Stomach (tissue), 9 donors: Measurements from ENCODE around the gene KCNK18. TPM values are rescaled to one million over a fixed set of nuclear protein-coding genes. Genes with fewer than 3 reads are reported as not detected.

Experiments used
- DNase-seq, 2 donors: peaks; one replicate each; pipeline versions ENCODE4 v3.0.0 to v3.0.0-alpha.2; 2013 to 2019
- H3K27ac ChIP-seq, 5 donors: fragments of 200-600 bp in 4 of 5; sonication (generic) in 4 of 5; one replicate each; pipeline ENCODE4 v1.5.1; 2013 to 2019; ENCODE audit warnings: mild to moderate bottlenecking in 1 of 5, moderate library complexity in 1 of 5
- H3K27me3 ChIP-seq, 3 donors: fragments of 200-600 bp; sonication (generic); one replicate each; pipeline ENCODE4 v1.5.1; 2017 to 2019; ENCODE audit warnings: mixed run types in 1 of 3
- H3K36me3 ChIP-seq, 4 donors: fragments of 200-600 bp; sonication (generic); 1 replicate in 3 of 4; 2 replicates in 1 of 4; pipeline ENCODE4 v1.5.1; 2016 to 2019
- H3K4me1 ChIP-seq, 4 donors: fragments of 200-600 bp; sonication (generic); one replicate each; pipeline ENCODE4 v1.5.1; 2016 to 2019
- H3K4me3 ChIP-seq, 4 donors: fragments of 200-600 bp; sonication (generic) in 3 of 4; one replicate each; pipeline ENCODE4 v1.5.1; 2016 to 2019; ENCODE audit warnings: mild to moderate bottlenecking in 1 of 4
- H3K9me3 ChIP-seq, 4 donors: fragments of 200-600 bp; sonication (generic); one replicate each; pipeline ENCODE4 v1.5.1; 2016 to 2019
- EP300 ChIP-seq: sonication (generic); formaldehyde crosslinking; IDR thresholded peaks from one replicate; pipeline ENCODE4 v1.6.1; 2017; ENCODE audit warnings: antibody characterized with exemption
- POLR2A ChIP-seq, 4 donors: fragments of 450-650 bp; IDR thresholded peaks; one replicate each; pipeline ENCODE4 v1.6.1; 2016; ENCODE audit warnings: antibody characterized with exemption in 4 of 4, control low read depth in 2 of 4, mild to moderate bottlenecking in 1 of 4, moderate library complexity in 1 of 4
- POLR2AphosphoS5 ChIP-seq, 3 donors: sonication (generic); formaldehyde crosslinking; IDR thresholded peaks; one replicate each; pipeline ENCODE4 v1.6.1; 2016; ENCODE audit warnings: antibody characterized with exemption in 3 of 3
- WGBS, 5 donors: extraction: QIAGEN DNeasy Blood & Tissue Kit in 3 of 5; methylation state at CpG; one replicate each; pipeline versions ENCODE4 v1.1.5 to v1.1.7; 2013 to 2018; 5-methylcytosine and 5-hydroxymethylcytosine counted together
- intact Hi-C: fragments of 100-400 bp; cut with DNase I; formaldehyde crosslinking; loops from one replicate; pipeline ENCODE4 v1.15.1; 2023; ENCODE audit warnings: low total_unique reads
- polyA plus RNA-seq, 3 donors: library from polyadenylated mRNA; stranded (reverse); fragments of 200-250 nt; gene quantifications; one replicate each; pipeline ENCODE4 v1.2.3, GENCODE V29; 2013
- total RNA-seq, 5 donors: library from RNA; depleted of rRNA; stranded (reverse); fragments of >200 nt; gene quantifications; one replicate each; pipeline versions ENCODE4 v1.1.0 to v1.2.3, GENCODE V29; 2014 to 2016
- TF ChIP-seq, protein P1 (sequence below), 7 experiments: fragments of 450-650 bp in 4 of 7; fragments of 200-600 bp in 3 of 7; sonication (generic) in 3 of 7; IDR thresholded peaks; one replicate each; pipeline ENCODE4 v1.5.1; 2016 to 2019; ENCODE audit warnings: antibody characterized with exemption in 7 of 7, control low read depth in 2 of 7, mild to moderate bottlenecking in 1 of 7
- donor health status: healthy with polysubstance abuse.
- donor health status: Bipolar disorder and iron deficiency.
- donor health status: healthy.

KCNK18 gene
- total and polyA plus RNA-seq, 8 donors: not detected

DNA sequence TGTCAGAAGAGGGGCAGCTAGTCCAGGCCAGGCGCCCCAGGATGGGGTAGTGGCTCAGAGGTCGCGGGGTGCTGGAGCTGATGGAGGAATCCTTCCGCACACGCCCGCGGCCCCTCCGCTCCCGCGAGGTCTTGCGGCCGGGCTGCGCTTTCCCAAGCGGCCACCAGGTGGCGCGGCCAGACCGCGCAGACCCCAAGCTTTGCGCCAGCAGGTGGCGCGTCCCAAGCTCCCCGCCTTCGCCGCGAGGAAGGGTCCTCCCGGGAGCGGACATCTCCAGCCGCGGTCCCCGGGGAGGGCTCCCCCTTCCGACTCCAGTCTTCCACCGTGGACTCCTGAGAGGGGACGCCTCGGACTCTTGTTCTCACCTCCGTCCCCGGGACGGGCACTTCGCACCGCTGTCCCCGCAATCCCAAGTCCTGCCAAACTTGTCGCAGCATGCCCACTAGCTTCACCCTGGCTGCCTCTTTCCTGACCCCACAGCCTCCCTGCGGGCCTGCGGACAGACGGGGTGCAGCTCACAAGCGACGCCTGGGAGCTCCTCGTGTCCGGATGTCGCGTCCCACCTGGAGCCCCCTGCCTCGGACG is 19.4 kb downstream of the KCNK18 start:
- peak overlapping the region; percentile 36 to 56 (median 50) for H3K4me3 ChIP-seq
- no peak overlapping the region for H3K27ac ChIP-seq
- 1 to 2% (median 1%) methylated on average over 16 to 52 of the region's 52 CpGs for WGBS, 5 donors
- H3K36me3 ChIP-seq: no peaks in the 10 kb centered on the region
- peaks cover 0 to 17% (median 8%) of the 10 kb centered on the region in 4 donors for H3K9me3 ChIP-seq
- H3K27me3 ChIP-seq: peaks cover 0 to 80% (median 36%) of the 10 kb centered on the region in 3 donors
- DNase-seq: peak; percentile 73 to 92
- intact Hi-C loops: loop anchor here (10.0 kb wide), 1 partner anchor 228 kb away; no protein-coding TSS in a partner anchor
- peak in 1 of 3 donors; percentile 55 for TF ChIP-seq POLR2AphosphoS5 (IDR thresholded peaks at IDR 0.05)
- TF ChIP-seq POLR2A (IDR thresholded peaks at IDR 0.05): no peak
- TF ChIP-seq EP300: no peak
- TF ChIP-seq, protein P1, sequence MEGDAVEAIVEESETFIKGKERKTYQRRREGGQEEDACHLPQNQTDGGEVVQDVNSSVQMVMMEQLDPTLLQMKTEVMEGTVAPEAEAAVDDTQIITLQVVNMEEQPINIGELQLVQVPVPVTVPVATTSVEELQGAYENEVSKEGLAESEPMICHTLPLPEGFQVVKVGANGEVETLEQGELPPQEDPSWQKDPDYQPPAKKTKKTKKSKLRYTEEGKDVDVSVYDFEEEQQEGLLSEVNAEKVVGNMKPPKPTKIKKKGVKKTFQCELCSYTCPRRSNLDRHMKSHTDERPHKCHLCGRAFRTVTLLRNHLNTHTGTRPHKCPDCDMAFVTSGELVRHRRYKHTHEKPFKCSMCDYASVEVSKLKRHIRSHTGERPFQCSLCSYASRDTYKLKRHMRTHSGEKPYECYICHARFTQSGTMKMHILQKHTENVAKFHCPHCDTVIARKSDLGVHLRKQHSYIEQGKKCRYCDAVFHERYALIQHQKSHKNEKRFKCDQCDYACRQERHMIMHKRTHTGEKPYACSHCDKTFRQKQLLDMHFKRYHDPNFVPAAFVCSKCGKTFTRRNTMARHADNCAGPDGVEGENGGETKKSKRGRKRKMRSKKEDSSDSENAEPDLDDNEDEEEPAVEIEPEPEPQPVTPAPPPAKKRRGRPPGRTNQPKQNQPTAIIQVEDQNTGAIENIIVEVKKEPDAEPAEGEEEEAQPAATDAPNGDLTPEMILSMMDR (IDR thresholded peaks at IDR 0.05): peak in 6 of 7 experiments; percentile 10 to 100 (median 99)
- H3K4me1 ChIP-seq: peaks cover 9 to 17% (median 16%) of the 10 kb centered on the region in 4 donors

DNA sequence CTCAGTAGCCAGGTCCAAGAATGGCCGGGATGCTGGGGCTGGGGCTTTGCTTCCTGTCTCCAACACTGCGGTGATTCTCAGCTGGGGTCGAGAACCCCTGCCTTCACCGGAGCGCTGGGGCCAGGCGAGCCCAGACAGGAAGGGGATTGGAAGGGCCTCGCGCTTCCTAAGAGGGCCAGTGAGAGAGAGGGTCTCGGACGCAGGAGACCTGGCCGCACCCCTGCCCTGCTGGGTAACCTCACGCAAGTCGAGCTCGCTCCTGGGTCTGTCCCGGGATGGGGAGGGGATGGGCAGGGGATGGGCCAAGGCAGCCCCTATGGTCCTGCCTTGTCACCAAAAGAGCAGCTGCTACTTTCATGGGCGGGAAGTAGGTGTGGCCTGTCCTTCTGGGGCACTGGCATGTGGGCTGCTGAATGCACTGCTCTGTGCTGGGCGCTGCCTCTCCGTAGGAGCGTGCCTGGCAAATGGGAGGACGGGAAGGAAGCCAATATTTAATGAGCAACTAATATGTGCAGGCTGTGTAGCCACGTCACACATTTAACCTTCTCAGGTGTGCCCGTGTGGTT is 20.0 kb downstream of the KCNK18 start:
- no peaks in the 10 kb centered on the region for H3K36me3 ChIP-seq
- TF ChIP-seq EP300 (no peak), POLR2AphosphoS5 (IDR thresholded peaks at IDR 0.05) (no peak), POLR2A (IDR thresholded peaks at IDR 0.05) (no peak)
- TF ChIP-seq, protein P1 (IDR thresholded peaks at IDR 0.05): no peak
- H3K27ac ChIP-seq: no peak overlapping the region
- DNase-seq: peak in 1 of 2 donors; percentile 40
- H3K9me3 ChIP-seq: peaks cover 0 to 12% (median 2%) of the 10 kb centered on the region in 4 donors
- H3K27me3 ChIP-seq: peaks cover 0 to 85% (median 36%) of the 10 kb centered on the region in 3 donors
- intact Hi-C loops: loop anchor here (10.0 kb wide), 1 partner anchor 228 kb away; no protein-coding TSS in a partner anchor
- peak overlapping the region; percentile 36 to 56 (median 50) for H3K4me3 ChIP-seq
- H3K4me1 ChIP-seq: peaks cover 9 to 17% (median 16%) of the 10 kb centered on the region in 4 donors
- WGBS, 5 donors: 11 to 23% (median 11%) methylated on average over 12 to 22 of the region's 22 CpGs

DNA sequence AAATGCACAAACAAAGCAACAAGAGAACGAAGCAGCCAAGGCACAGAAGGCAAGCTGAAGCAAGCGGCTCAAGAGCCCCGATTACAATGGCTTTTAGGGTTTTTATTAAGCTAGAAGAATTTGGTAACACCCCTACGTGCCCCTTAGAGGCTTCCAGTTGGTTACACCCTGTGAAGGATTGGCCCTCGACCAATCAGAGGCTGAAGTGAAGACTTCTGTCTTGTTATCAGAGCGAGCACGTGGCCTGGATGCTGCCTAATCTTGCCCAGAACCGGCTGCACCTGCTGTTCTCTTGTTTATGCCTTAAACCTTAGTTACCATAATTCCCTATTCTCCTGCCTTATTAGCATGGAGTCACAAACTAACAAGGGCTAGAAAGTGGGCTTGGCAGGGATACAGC is 21.4 kb downstream of the KCNK18 start:
- intact Hi-C loops: loop anchor here (10.0 kb wide), 1 partner anchor 226 kb away; no protein-coding TSS in a partner anchor
- Histone ChIP-seq H3K27ac (no peak overlapping the region), H3K36me3 (no peaks in the 10 kb centered on the region), H3K27me3 (peaks cover 0 to 82% (median 36%) of the 10 kb centered on the region in 3 donors), H3K4me3 (no peak overlapping the region), H3K9me3 (no peaks in the 10 kb centered on the region), H3K4me1 (peaks cover 9 to 17% (median 16%) of the 10 kb centered on the region in 4 donors)
- WGBS, 5 donors: 58 to 76% (median 72%) methylated on average over 8 of the region's 8 CpGs
- DNase-seq: no peak
- TF ChIP-seq, protein P1 (IDR thresholded peaks at IDR 0.05): no peak

DNA sequence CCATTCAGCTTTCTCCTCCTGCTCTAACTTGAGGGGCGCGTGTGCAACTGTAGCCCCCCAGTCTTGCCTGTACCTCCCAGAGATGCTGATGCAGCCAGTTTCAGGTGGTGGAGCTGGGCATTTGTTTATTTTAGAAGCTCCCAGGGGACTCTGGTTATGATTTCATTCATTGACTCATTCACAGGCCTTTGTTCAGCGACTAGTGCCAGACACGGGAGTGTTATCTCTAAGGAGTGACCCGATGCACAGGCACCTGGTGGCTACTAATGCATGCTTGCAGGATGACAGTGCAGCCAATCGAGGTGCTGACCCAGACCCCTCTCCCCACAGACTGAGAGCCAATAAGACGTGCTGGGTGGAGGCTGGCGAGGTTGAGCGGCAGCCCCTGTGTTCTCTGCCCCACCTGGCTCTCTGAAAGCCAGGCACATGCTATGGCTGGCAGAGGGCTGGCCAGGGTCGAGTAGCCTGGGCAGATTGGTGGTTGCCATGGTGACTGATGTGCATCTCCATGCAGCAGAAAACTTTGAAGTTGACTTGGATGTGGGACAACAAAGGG is 23.9 kb downstream of the KCNK18 start:
- peak in 1 of 2 donors; percentile 48 for DNase-seq
- H3K27me3 ChIP-seq: peaks cover 0 to 67% (median 24%) of the 10 kb centered on the region in 3 donors
- H3K4me1 ChIP-seq: peaks cover 8 to 15% (median 14%) of the 10 kb centered on the region in 4 donors
- H3K36me3 ChIP-seq: no peaks in the 10 kb centered on the region
- intact Hi-C loops: no loop called here
- H3K9me3 ChIP-seq: no peaks in the 10 kb centered on the region
- no peak overlapping the region for H3K27ac ChIP-seq
- no peak overlapping the region for H3K4me3 ChIP-seq
- TF ChIP-seq POLR2A (IDR thresholded peaks at IDR 0.05) (no peak), POLR2AphosphoS5 (IDR thresholded peaks at IDR 0.05) (no peak), EP300 (no peak)
- TF ChIP-seq, protein P1 (IDR thresholded peaks at IDR 0.05): no peak
- 19 to 40% (median 34%) methylated on average over 6 to 10 of the region's 10 CpGs for WGBS, 5 donors
